ENCODE data around the gene POP4. TPM values are rescaled to one million over a fixed set of nuclear protein-coding genes. Genes with fewer than 3 reads are reported as not detected.

Gene POP4
- total and polyA plus RNA-seq, 9 of the 15 experiments (the other 6 are each of a cell fraction or from before 2014, with no cell fraction given): 42.1 to 128 (median 99.0) TPM

Other genes with a start within 250 kb of the POP4 start
- not detected in 2 replicates for gene VSTM2B, start 80.3 kb upstream of the POP4 start, total RNA-seq (2014; rRNA removed)
- not detected in 2 replicates for gene VSTM2B, start 80.3 kb upstream of the POP4 start, total RNA-seq (2014; rRNA removed; fragmentation: Illumina TruSeq; extraction: Trizol)
- gene VSTM2B, start 80.3 kb upstream of the POP4 start, total RNA-seq (2015; rRNA removed; fragmentation: Illumina TruSeq; extraction: Trizol): not detected in 2 replicates
- not detected in 2 replicates for gene VSTM2B, start 80.3 kb upstream of the POP4 start, total RNA-seq (2021)
- gene VSTM2B, start 80.3 kb upstream of the POP4 start, polyA plus RNA-seq (2011; rRNA removed): not detected in 2 replicates
- not detected in 2 replicates for gene VSTM2B, start 80.3 kb upstream of the POP4 start, polyA plus RNA-seq (2014; fragmentation: Illumina TruSeq; extraction: Trizol)
- not detected for gene VSTM2B, start 80.3 kb upstream of the POP4 start, polyA plus RNA-seq (2014; fragmentation: Nextera tagmentation; extraction: Ambion mirVana)
- gene VSTM2B, start 80.3 kb upstream of the POP4 start, polyA plus RNA-seq (2014; rRNA removed): not detected in 2 replicates
- 13.4 and 18.5 TPM in 2 replicates for gene PLEKHF1, start 59.2 kb downstream of the POP4 start, total RNA-seq (2014; rRNA removed)
- gene PLEKHF1, start 59.2 kb downstream of the POP4 start, total RNA-seq (2014; rRNA removed; fragmentation: Illumina TruSeq; extraction: Trizol): 1.2 TPM in 2 replicates
- gene PLEKHF1, start 59.2 kb downstream of the POP4 start, total RNA-seq (2015; rRNA removed; fragmentation: Illumina TruSeq; extraction: Trizol): 5.0 and 5.6 TPM in 2 replicates
- 12.7 and 15.1 TPM in 2 replicates for gene PLEKHF1, start 59.2 kb downstream of the POP4 start, total RNA-seq (2021)
- gene PLEKHF1, start 59.2 kb downstream of the POP4 start, polyA plus RNA-seq (2011; rRNA removed): 2.9 and 5.2 TPM in 2 replicates
- 2.3 and 4.6 TPM in 2 replicates for gene PLEKHF1, start 59.2 kb downstream of the POP4 start, polyA plus RNA-seq (2014; fragmentation: Illumina TruSeq; extraction: Trizol)
- gene PLEKHF1, start 59.2 kb downstream of the POP4 start, polyA plus RNA-seq (2014; fragmentation: Nextera tagmentation; extraction: Ambion mirVana): under 1 TPM in 1 of 2 experiments, not detected in 1; 0.07 TPM
- 11.0 and 12.0 TPM in 2 replicates for gene PLEKHF1, start 59.2 kb downstream of the POP4 start, polyA plus RNA-seq (2014; rRNA removed)
- gene C19orf12, start 109.0 kb downstream of the POP4 start, total RNA-seq (2014; rRNA removed): 10.2 and 13.1 TPM in 2 replicates
- gene C19orf12, start 109.0 kb downstream of the POP4 start, total RNA-seq (2014; rRNA removed; fragmentation: Illumina TruSeq; extraction: Trizol): 6.8 TPM in 2 replicates
- gene C19orf12, start 109.0 kb downstream of the POP4 start, total RNA-seq (2015; rRNA removed; fragmentation: Illumina TruSeq; extraction: Trizol): 10.1 and 11.3 TPM in 2 replicates
- gene C19orf12, start 109.0 kb downstream of the POP4 start, total RNA-seq (2021): 11.7 and 14.5 TPM in 2 replicates
- 10.3 and 12.9 TPM in 2 replicates for gene C19orf12, start 109.0 kb downstream of the POP4 start, polyA plus RNA-seq (2011; rRNA removed)
- 9.8 and 11.4 TPM in 2 replicates for gene C19orf12, start 109.0 kb downstream of the POP4 start, polyA plus RNA-seq (2014; fragmentation: Illumina TruSeq; extraction: Trizol)
- gene C19orf12, start 109.0 kb downstream of the POP4 start, polyA plus RNA-seq (2014; fragmentation: Nextera tagmentation; extraction: Ambion mirVana): 1 to 10 TPM; 1.9 to 2.8 TPM
- 13.1 and 16.5 TPM in 2 replicates for gene C19orf12, start 109.0 kb downstream of the POP4 start, polyA plus RNA-seq (2014; rRNA removed)
- 31.6 and 34.9 TPM in 2 replicates for gene CCNE1, start 205.7 kb downstream of the POP4 start, total RNA-seq (2014; rRNA removed)
- 31.0 and 31.1 TPM in 2 replicates for gene CCNE1, start 205.7 kb downstream of the POP4 start, total RNA-seq (2014; rRNA removed; fragmentation: Illumina TruSeq; extraction: Trizol)
- 31.0 and 32.8 TPM in 2 replicates for gene CCNE1, start 205.7 kb downstream of the POP4 start, total RNA-seq (2015; rRNA removed; fragmentation: Illumina TruSeq; extraction: Trizol)
- gene CCNE1, start 205.7 kb downstream of the POP4 start, total RNA-seq (2021): 31.8 and 34.9 TPM in 2 replicates
- 25.3 and 31.9 TPM in 2 replicates for gene CCNE1, start 205.7 kb downstream of the POP4 start, polyA plus RNA-seq (2011; rRNA removed)
- 40.5 and 41.0 TPM in 2 replicates for gene CCNE1, start 205.7 kb downstream of the POP4 start, polyA plus RNA-seq (2014; fragmentation: Illumina TruSeq; extraction: Trizol)
- gene CCNE1, start 205.7 kb downstream of the POP4 start, polyA plus RNA-seq (2014; fragmentation: Nextera tagmentation; extraction: Ambion mirVana): 1 to 10 TPM; 6.2 to 9.8 TPM
- 32.5 and 38.1 TPM in 2 replicates for gene CCNE1, start 205.7 kb downstream of the POP4 start, polyA plus RNA-seq (2014; rRNA removed)

Data from K562 (cell line).